Right lobe of liver (tissue), 4 donors: ENCODE results near the gene PSG11.
"Not testable (repeated sequence)": the region's sequence is repeated elsewhere in the genome, so short reads cannot be mapped to it uniquely, and the experiment has no call there.

Experiments
- CTCF ChIP-seq, 4 donors: fragments of 200-600 bp in 3 of 4; fragments of 450-650 bp in 1 of 4; IDR thresholded peaks; one replicate each; pipeline versions ENCODE4 v1.5.1 to v1.8.0; 2016 to 2022; ENCODE audit warnings: antibody characterized with exemption in 4 of 4, mild to moderate bottlenecking in 2 of 4
- POLR2A ChIP-seq: fragments of 450-650 bp; IDR thresholded peaks from one replicate; pipeline ENCODE4 v1.6.1; 2017; ENCODE audit warnings: antibody characterized with exemption, mild to moderate bottlenecking
- donor health status: DM: no; HTN: no; CAD: no.
- donor health status: DM: no; HTN: no; CAD: no.
- donor health status: DM: no; HTN: yes; CAD: no.

- not testable (repeated sequence) for TF ChIP-seq CTCF (IDR thresholded peaks at IDR 0.05); POLR2A
These were observed 34.2 kb downstream of the PSG11 start for GRCh38 chr19:42992029-42992604.
